DMS 273 treated with DMSO at 0.1 percent for 48 hours (cell line): ENCODE data around the gene PPAN.

Source experiments
- DNase-seq: peaks from one replicate; lab custom pipeline; 2025; lab: John Stamatoyannopoulos, UW

PPAN gene

DNA sequence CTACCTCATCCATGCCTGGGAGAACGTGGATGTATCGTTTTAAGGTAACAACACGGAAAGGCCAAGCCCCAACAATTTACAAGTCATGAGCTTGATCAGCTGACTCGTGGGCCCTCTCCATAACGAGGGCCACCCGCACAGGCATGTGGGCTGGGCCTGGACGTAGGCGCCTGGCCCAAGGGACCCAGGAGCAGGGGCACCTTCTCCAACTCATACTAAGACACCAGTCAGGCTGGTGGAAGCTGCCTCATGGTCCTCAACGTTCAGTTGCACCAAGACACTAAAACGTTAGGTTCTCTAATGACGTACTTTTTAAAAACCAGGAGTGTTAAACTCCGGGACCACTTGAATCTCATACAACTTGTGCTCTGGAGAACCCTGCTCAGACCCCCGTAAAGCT is 35.3 kb downstream of the PPAN start:
- DNase-seq, result no peak

DNA sequence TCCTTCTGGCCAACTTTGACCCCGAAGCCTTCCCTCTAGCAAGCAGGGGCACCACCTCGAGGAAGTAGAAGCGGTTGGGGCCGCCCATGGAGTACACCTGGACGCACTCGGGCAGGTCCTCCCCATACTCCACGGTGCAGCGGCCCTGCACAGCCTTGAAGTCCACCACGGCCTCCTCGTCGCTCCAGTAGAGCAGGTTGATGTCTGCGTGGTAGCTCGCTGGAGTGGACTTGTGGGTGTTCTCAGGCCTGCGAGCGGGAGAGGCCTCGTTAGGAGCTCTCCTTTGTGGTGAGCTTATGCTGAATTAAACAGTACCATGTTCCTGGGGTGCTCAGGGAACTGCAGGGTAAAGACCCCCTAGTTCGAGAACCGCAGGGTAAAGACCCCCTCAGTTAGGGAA is 35.8 kb downstream of the PPAN start:
- no peak for DNase-seq

DNA sequence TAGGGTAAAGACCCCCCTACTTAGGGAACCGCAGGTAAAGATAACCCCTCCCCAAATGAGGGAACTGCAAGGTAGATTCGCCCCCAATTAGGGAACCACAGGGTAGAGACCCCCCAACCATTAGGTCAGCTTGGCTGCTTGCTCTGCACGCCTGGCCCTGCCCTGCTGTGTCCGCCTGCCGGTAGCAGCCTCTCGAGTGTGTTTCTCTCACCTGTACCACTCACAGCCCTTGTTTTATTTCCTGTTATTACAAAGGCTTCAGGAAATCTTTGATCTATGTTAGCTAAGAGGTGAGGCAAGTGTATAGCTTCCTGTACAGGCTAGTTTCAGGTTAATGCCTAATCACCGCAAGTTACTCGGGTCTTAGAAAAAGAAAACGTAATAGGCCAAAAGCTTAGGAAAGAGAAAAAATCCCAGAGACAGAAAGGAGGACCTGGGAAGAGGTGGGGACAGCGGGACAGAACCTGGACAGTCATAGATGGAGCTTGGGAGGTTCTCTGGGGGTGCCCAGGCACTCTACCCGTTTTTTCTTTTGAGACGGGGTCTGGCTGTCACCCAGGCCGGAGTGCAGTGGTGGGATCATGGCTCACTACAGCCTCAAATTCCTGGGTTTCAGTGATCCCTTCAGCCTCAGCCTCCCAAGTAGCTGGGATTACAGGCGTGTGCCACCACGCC is 36.7 kb downstream of the PPAN start:
- DNase-seq, result no peak

DNA sequence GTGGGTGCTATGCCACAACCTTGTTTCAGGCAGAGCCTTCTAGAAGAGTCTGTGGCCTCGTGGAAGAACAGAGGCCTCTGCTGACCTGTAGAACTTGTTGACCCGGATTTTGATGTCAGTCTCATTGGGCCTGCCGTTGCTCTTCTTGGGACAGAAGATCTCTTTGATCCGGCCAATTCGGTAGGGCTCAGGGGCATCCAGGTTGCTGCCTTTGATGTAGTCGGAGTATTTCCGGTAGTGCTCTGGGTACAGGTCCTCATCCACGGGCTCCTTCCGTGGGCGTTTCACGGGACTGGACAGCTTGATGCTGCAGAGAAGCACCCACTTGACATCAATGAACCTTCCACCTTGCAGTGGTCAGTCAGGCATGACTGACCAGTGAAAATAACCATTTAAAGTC is 37.5 kb downstream of the PPAN start:
- no peak for DNase-seq

DNA sequence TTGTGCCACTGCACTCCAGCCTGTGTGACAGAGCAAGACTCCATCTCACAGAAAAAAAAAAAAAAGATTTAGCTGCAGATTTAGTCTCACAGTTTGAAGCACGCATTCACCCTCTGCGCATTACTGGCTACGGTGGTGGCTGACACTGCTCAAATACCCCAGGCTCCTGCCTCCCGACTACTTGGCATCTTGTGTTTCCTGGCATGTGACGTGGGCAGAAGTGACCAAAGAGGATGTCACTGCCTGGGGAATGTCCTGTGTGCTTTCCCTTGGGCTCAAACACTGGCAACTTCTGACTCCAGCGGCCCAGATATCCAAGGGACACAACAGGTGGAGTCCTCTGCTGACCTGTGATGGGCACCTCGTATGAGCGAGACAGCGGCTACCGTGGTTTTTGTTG is 38.2 kb downstream of the PPAN start:
- DNase-seq, result no peak

DNA sequence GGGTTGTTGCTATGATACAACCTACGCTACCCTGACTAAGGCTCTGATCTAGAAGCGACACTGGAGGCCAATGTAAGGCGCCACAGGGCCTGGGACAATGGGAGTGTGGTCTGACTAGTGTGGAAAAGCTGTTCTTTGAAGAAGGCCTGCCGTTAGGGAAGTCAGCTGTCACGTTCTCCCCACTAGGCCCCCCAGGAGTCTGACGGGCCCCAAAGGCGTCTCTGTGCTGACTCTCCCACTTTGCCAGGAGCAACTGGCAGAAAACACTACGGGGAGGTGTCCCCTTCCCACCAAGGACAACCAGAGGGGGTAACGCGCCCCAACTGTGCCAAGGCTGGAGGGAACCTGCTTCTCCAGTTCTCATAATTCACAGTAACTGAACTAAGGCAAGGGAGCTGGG is 38.9 kb downstream of the PPAN start:
- DNase-seq, result no peak

DNA sequence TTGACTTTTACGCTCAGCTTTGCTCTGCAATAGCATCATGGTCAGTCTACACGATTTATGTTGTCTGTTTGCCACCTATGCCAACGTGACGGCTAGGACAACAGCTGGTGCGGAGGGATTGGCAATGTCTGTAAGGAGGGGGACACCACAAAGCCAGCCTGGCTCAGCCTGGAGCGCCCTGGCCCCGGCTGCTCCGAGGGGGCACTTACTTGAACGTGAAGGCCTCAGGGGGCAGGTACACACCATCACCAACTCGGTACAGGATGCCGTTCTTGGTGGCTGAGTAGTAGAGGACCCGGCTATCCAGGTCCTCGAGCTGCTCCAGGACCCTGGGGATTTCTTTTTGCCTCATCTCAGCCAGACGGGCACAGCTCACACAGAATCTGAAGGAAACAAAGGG is 40.0 kb downstream of the PPAN start:
- DNase-seq, result no peak

DNA sequence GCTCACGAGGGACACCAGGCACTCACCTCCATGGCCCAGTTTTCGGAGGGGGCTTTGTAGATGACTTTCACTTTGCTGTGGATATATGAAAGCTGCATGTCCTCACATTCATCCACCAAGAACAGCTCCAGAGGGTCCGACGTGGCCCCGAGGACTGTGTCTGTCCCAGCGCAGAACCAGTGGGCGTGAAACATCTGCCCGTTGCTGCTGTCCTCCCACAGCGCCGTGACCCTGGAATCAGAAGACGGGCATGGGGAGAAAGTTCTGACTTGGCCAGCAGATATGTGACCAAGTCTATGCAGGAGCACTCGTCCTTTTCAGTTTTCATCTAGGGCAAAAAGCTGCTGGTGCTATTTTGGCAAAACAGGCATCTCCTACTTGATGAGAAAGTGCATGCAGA is 43.3 kb downstream of the PPAN start:
- no peak for DNase-seq

DNA sequence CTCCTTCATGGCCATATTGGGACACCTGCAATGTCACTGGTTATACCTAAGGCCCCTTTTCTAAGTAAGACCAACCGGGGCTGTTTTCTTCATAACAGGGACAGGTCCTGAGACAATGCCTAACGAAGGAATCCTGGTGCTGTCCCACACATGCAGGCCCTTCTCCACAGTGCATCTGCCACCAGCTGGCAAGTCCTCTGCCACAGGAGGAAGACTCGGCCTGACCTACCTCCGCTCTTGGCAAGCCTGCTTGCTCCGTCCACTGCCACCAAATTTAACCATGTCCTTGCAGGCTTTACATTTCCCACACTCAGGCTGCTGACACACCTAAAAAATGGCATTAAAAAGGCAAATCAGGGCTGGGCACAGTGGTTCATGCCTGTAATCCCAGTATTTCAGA is 45.4 kb downstream of the PPAN start:
- no peak for DNase-seq

DNA sequence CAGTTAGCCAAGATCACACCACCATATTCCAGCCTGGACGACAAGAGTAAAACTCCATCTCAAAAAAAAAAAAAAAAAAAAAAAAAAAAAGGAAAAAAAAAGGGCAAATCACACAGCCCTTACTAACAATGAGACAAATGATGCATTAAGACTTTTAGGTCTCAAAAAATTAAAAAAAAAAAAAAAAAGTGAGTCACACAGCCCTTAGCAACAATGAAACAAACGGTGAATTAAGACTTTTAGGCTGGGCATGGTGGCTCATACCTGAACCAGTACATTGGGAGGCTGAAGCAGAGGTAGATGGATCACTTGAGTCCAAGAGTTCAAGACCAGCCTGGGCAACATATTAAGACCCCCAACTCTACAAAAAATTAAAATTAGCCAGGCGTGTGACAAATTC is 45.9 kb downstream of the PPAN start:
- DNase-seq, result no peak

DNA sequence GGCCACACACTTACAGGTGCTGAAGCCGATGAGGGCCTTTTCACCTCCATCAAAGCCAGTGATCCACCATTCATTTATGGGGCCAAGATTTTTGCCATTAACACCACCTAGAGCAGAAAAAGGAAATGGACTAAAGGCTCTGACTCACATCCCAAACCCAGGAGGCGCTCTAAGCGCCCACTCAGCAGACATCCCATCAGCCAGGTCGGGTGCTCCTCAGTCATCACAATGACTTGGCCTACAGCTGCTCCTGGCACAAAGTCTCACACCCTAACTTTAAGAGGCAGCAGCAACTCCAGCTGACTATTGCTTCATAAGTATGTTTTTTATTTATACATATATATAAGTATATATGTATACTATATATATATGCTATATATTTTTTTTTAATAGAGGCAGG is 49.7 kb downstream of the PPAN start:
- no peak for DNase-seq

DNA sequence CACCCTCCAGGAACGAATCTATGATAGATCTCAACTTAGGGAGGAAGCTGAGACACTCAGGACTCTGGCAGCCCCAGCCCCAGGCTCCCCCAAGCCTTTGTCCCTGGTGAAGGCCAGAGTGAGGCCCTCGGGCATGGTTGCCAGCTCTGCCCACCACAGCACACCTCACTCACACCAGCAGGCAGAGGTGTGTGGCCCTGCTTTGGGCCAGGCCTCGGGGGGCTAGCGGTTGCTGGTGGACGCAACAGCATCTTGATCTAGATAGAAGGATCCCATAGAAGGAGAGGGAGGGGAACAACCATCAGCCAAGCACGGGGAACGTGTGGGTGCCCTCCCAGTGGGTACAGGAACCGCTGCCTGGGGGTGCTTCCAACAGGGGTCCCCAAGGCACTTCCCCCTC is 51.9 kb downstream of the PPAN start:
- no peak for DNase-seq

DNA sequence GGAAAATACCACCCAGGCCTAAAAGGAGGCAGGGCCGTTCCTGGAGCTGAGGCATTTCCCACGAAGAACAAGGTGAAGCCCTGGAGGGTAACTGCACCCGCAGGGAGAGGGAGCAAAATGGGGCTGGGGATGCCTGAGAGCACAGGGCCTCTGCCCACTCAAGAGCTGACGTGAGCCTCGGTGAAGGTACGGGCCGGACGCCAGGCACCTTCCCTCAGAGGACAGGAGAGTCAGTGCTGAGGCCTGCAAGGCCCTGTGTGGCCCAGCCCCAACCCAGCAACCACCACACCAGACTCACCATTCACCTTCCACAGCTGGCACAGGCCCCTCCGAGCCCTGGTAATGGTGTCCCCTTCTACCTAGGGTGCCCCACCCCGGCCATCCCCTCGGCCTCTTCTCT is 52.3 kb downstream of the PPAN start:
- DNase-seq, result no peak

DNA sequence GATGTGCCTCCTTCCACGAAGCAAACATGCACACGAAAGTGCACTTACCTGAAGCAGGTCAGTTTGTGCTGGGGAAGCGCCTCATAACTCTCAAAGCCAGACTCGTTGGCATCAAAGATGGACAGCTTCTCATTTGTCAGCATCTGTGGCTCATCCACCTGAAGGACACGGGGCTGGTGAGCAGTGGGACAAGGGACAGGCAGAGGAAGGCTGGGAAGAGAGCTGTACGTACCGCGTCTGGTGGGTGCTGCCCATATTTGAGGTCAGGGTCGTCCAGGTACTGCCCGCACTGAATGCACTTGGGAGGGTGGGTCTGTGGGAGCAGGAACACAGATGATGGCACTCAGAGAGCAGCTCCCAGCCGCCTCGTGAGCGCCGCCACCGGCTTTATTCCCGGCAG is 53.4 kb downstream of the PPAN start:
- no peak for DNase-seq
